ENCODE measurements around the gene PYGO2.
A peak's percentile ranks its signal among the peaks of the same experiment; 100 is the strongest.

The PYGO2 gene

GRCh38 chr1:154974102-154974807 lies 12.7 kb upstream of the PYGO2 start, which contains the start of gene CKS1B:
Gene CKS1B, plus strand, starts transcription at chr1:154974681. Its CDS starts 65 bp downstream, at chr1:154974746.
- H3K4me3 ChIP-seq (ENCODE audit: low read depth, low read length) = peak within 1 kb of the TSS; percentile 89
- TF ChIP-seq CTCF (IDR thresholded peaks at IDR 0.05; ENCODE audit: low read depth, low read length) = no peak

GRCh38 chr1:154973344-154974101 lies 11.9 kb upstream of the PYGO2 start:
- TF ChIP-seq CTCF (IDR thresholded peaks at IDR 0.05; ENCODE audit: low read depth, low read length) = no peak

GRCh38 chr1:154972517-154973343 lies 11.1 kb upstream of the PYGO2 start:
- no peak for TF ChIP-seq CTCF (IDR thresholded peaks at IDR 0.05; ENCODE audit: low read depth, low read length)
- peak overlapping the region; percentile 89 for H3K4me3 ChIP-seq (ENCODE audit: low read depth, low read length)

More at GRCh38 chr1:154973344-154974101, 11.9 kb upstream of the PYGO2 start:
- peak overlapping the region; percentile 89 for H3K4me3 ChIP-seq (ENCODE audit: low read depth, low read length)

- H3K4me3 ChIP-seq (ENCODE audit: low read depth, low read length) = peak overlapping the region; percentile 89
Observed at GRCh38 chr1:154972213-154972516, 10.6 kb upstream of the PYGO2 start.

GRCh38 chr1:154971341-154971998 lies 9.9 kb upstream of the PYGO2 start:
- TF ChIP-seq CTCF (IDR thresholded peaks at IDR 0.05; ENCODE audit: low read depth, low read length) = no peak
- H3K4me3 ChIP-seq (ENCODE audit: low read depth, low read length) = peak overlapping the region; percentile 89

More at GRCh38 chr1:154972213-154972516, 10.6 kb upstream of the PYGO2 start:
- no peak for TF ChIP-seq CTCF (IDR thresholded peaks at IDR 0.05; ENCODE audit: low read depth, low read length)

- peak within 1 kb of the TSS; percentile 89 for H3K4me3 ChIP-seq (ENCODE audit: low read depth, low read length)
- no peak for TF ChIP-seq CTCF (IDR thresholded peaks at IDR 0.05; ENCODE audit: low read depth, low read length)
Observed at GRCh38 chr1:154970631-154971340, 9.2 kb upstream of the PYGO2 start, which contains the start of gene SHC1. Gene SHC1, minus strand, starts transcription at chr1:154970747. Its CDS starts 221 bp downstream, at chr1:154970526.

Measured in WI38 (cell line).